ENCODE measurements around the gene FOLR2.
A peak's percentile ranks its signal among the peaks of the same experiment; 100 is the strongest.

- peak; percentile 90 for TF ChIP-seq GATA2 (IDR thresholded peaks at IDR 0.05; ENCODE audit: low read depth, low read length)
- TF ChIP-seq GATA3 (IDR thresholded peaks at IDR 0.05; ENCODE audit: low read depth, low read length): no peak
Measured at GRCh38 chr11:72242141-72242540, 25.5 kb downstream of the FOLR2 start.
